Hepatocyte (in vitro differentiated cells): ENCODE data around the gene NLRP11. TPM values are rescaled to one million over a fixed set of nuclear protein-coding genes. Genes with fewer than 3 reads are reported as not detected.

ENCODE experiments used
- DNase-seq: peaks from one replicate; pipeline ENCODE4 v3.0.0-alpha.2; 2016; ENCODE audit warnings: low spot score
- H2AFZ ChIP-seq: fragments of 200-600 bp; sonication (generic); 2 replicates; pipeline ENCODE4 v1.6.0; 2016; ENCODE audit warnings: antibody characterized with exemption, mild to moderate bottlenecking
- H3K27ac ChIP-seq: fragments of 200-600 bp; sonication (generic); 2 replicates; pipeline ENCODE4 v1.5.1; 2016; ENCODE audit warnings: mild to moderate bottlenecking
- H3K27me3 ChIP-seq: fragments of 200-600 bp; sonication (generic); 2 replicates; pipeline ENCODE4 v1.6.1; 2016
- H3K36me3 ChIP-seq: fragments of 200-600 bp; sonication (generic); replicated peaks from 2 replicates; pipeline ENCODE4 v1.5.1; 2016; ENCODE audit warnings: low read depth; ENCODE audit not compliant: insufficient read depth
- H3K4me1 ChIP-seq: fragments of 200-600 bp; sonication (generic); 2 replicates; pipeline ENCODE4 v1.5.1; 2016; ENCODE audit warnings: mild to moderate bottlenecking, moderate library complexity; ENCODE audit not compliant: insufficient read depth
- H3K4me2 ChIP-seq: fragments of 200-600 bp; sonication (generic); 2 replicates; pipeline ENCODE4 v1.6.0; 2016
- H3K4me3 ChIP-seq: fragments of 200-600 bp; sonication (generic); 2 replicates; pipeline ENCODE4 v1.5.1; 2016; ENCODE audit warnings: mild to moderate bottlenecking
- H3K79me2 ChIP-seq: fragments of 200-600 bp; sonication (generic); 2 replicates; pipeline ENCODE4 v1.6.0; 2017; ENCODE audit warnings: mild to moderate bottlenecking
- H3K9me2 ChIP-seq: fragments of 200-600 bp; sonication (generic); replicated peaks from 2 replicates; pipeline ENCODE4 v1.6.0; 2017; ENCODE audit warnings: mild to moderate bottlenecking; ENCODE audit not compliant: insufficient read depth
- H3K9me3 ChIP-seq: fragments of 200-600 bp; sonication (generic); 2 replicates; pipeline ENCODE4 v1.5.1; 2016; ENCODE audit warnings: low read depth, mild to moderate bottlenecking
- H4K20me1 ChIP-seq: fragments of 200-600 bp; sonication (generic); 2 replicates; pipeline ENCODE4 v1.6.0; 2016; ENCODE audit warnings: mild to moderate bottlenecking; ENCODE audit not compliant: insufficient read depth, poor library complexity, severe bottlenecking
- EZH2 ChIP-seq: fragments of 200-600 bp; sonication (generic); IDR thresholded peaks from 2 replicates; pipeline ENCODE4 v1.6.1; 2016; ENCODE audit warnings: antibody characterized with exemption, mild to moderate bottlenecking, borderline replicate concordance
- EZH2phosphoT487 ChIP-seq: fragments of 200-600 bp; sonication (generic); IDR thresholded peaks from one replicate; pipeline ENCODE4 v1.6.1; 2018; ENCODE audit warnings: antibody characterized with exemption, mild to moderate bottlenecking, low read depth, moderate library complexity; ENCODE audit not compliant: unreplicated experiment, severe bottlenecking
- WGBS: methylation state at CpG from one replicate; pipeline ENCODE4 v1.1.6; 2016; ENCODE audit warnings: low lambda C conversion rate; ENCODE audit errors: missing lambda C conversion rate; 5-methylcytosine and 5-hydroxymethylcytosine counted together
- polyA plus RNA-seq: library from polyadenylated mRNA; unstranded; fragments of >200 nt; fragmentation: Nextera tagmentation; extraction: Ambion mirVana; gene quantifications from 2 replicates; pipeline ENCODE4 v1.2.1, GENCODE V29; 2016
- total RNA-seq: library from RNA; depleted of rRNA; stranded (reverse); fragments of >200 nt; gene quantifications from 2 replicates; pipeline ENCODE4 v1.2.3, GENCODE V29; 2014
- TF ChIP-seq, protein P1 (sequence below): fragments of 200-600 bp; sonication (generic); IDR thresholded peaks from 2 replicates; pipeline ENCODE4 v1.5.1; 2016; ENCODE audit warnings: antibody characterized with exemption, mild to moderate bottlenecking; ENCODE audit not compliant: poor library complexity

NLRP11 gene
- total RNA-seq (not detected in 2 replicates), polyA plus RNA-seq (not detected in 2 replicates)

DNA sequence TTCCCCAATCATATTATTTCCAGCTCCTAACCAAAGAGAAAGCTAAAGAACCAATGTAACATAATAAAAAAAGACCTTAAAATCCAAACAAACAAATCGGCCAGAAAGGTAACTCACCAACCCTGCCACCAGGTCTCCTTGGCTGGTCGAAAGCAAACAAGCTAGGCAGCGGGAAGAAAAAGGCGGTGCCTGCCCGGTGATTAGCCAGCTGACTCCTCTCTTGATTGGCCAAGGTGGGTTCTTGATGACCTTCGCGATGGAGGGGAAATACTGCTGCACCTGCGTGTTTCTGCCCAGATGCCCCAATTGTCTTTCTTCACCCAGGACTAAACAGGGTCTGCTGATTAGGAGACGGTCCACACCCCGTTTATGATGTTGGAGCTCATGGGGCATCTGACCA, at the start of gene NLRP11:
Gene NLRP11 (minus strand): TSS at position 154 of the 400 bp plus-strand sequence. CDS start 13,825 bp downstream, outside the sequence.
- Histone ChIP-seq H3K27ac (no peak within 1 kb of the TSS), H2AFZ (no peak within 1 kb of the TSS), H3K27me3 (no peaks in the 10 kb centered on the region), H3K4me3 (no peak within 1 kb of the TSS), H3K4me2 (no peak within 1 kb of the TSS), H3K36me3 (no peaks in the 10 kb centered on the region), H4K20me1 (no peaks in the 10 kb centered on the region), H3K9me3 (no peaks in the 10 kb centered on the region), H3K4me1 (no peaks in the 10 kb centered on the region), H3K9me2 (no peaks in the 10 kb centered on the region), H3K79me2 (no peaks in the 10 kb centered on the region)
- WGBS: 82% methylated on average over 10 of the region's 10 CpGs
- DNase-seq: no peak
- no peak for TF ChIP-seq EZH2phosphoT487
- no peak for TF ChIP-seq EZH2
- TF ChIP-seq, protein P1, sequence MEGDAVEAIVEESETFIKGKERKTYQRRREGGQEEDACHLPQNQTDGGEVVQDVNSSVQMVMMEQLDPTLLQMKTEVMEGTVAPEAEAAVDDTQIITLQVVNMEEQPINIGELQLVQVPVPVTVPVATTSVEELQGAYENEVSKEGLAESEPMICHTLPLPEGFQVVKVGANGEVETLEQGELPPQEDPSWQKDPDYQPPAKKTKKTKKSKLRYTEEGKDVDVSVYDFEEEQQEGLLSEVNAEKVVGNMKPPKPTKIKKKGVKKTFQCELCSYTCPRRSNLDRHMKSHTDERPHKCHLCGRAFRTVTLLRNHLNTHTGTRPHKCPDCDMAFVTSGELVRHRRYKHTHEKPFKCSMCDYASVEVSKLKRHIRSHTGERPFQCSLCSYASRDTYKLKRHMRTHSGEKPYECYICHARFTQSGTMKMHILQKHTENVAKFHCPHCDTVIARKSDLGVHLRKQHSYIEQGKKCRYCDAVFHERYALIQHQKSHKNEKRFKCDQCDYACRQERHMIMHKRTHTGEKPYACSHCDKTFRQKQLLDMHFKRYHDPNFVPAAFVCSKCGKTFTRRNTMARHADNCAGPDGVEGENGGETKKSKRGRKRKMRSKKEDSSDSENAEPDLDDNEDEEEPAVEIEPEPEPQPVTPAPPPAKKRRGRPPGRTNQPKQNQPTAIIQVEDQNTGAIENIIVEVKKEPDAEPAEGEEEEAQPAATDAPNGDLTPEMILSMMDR: no peak

DNA sequence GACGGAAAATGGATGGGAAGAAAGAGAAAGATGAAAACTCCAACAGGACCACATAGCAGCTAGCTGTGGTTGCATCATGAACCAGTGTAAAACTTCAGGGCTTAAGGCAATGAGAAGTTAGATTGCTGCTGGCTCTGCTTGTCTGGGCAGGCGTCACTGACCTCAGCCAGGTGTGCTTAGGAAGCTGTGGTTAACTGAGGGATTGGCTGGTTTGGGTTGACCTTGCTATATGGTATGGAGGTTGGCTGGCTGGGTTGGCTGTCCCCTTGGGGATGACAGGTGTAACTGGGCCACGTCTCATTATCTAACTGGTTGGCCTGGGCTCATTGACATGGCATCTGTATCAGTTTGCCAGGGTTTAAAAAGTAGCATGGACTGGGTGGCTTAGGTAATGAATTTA, 45.4 kb upstream of the NLRP11 start:
- H3K4me2 ChIP-seq: no peak overlapping the region
- no peaks in the 10 kb centered on the region for H3K27me3 ChIP-seq
- H3K4me1 ChIP-seq: no peaks in the 10 kb centered on the region
- no peak overlapping the region for H3K27ac ChIP-seq
- H3K9me3 ChIP-seq: no peaks in the 10 kb centered on the region
- H2AFZ ChIP-seq: no peak overlapping the region
- no peak for DNase-seq
- TF ChIP-seq EZH2 (no peak), EZH2phosphoT487 (no peak)
- TF ChIP-seq, protein P1: no peak
- no peaks in the 10 kb centered on the region for H4K20me1 ChIP-seq
- no peaks in the 10 kb centered on the region for H3K9me2 ChIP-seq
- no peaks in the 10 kb centered on the region for H3K79me2 ChIP-seq
- no peak overlapping the region for H3K4me3 ChIP-seq
- H3K36me3 ChIP-seq: no peaks in the 10 kb centered on the region
- WGBS: 42% methylated on average over 3 of the region's 3 CpGs

DNA sequence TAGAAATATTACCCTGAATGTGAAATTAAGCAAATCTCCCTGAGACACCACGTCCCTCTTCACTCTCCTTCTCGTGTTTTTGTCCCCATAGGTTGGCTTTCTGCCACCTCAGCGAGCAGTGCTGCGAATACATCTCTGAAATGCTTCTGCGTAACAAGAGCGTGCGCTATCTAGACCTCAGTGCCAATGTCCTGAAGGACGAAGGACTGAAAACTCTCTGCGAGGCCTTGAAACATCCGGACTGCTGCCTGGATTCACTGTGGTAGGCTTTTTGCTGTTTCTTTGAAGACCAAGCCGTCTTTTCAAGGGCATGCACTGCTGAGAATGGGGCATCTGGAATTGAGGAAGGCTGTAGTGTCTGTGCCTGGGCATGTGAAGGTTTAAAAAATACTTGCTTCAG, 38.9 kb upstream of the NLRP11 start:
- DNase-seq: no peak
- no peaks in the 10 kb centered on the region for H3K27me3 ChIP-seq
- no peaks in the 10 kb centered on the region for H4K20me1 ChIP-seq
- no peak for TF ChIP-seq EZH2phosphoT487
- no peak for TF ChIP-seq EZH2
- TF ChIP-seq, protein P1: no peak
- H3K9me3 ChIP-seq: no peaks in the 10 kb centered on the region
- WGBS: 67% methylated on average over 11 of the region's 11 CpGs
- H3K79me2 ChIP-seq: no peaks in the 10 kb centered on the region
- H3K9me2 ChIP-seq: no peaks in the 10 kb centered on the region
- no peak overlapping the region for H2AFZ ChIP-seq
- H3K4me2 ChIP-seq: no peak overlapping the region
- no peak overlapping the region for H3K27ac ChIP-seq
- H3K36me3 ChIP-seq: no peaks in the 10 kb centered on the region
- no peaks in the 10 kb centered on the region for H3K4me1 ChIP-seq
- no peak overlapping the region for H3K4me3 ChIP-seq

DNA sequence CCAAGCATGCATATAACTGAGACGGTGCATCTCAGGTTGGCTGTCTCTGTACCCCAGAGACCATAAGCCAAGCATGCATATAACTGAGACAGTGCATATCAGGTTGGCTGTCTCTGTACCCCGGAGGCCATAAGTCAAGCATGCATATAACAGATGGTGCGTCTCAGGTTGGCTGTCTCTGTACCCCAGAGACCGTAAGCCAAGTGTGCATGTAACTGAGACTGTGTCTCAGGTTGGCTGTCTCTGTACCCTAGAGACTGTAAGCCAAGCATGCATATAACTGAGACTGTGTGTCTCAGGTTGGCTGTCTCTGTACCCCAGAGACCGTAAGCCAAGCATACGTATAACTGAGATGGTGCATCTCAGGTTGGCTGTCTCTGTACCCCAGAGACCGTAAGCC, 35.3 kb upstream of the NLRP11 start:
- Histone ChIP-seq H3K4me3 (no peak overlapping the region), H3K9me3 (no peaks in the 10 kb centered on the region), H2AFZ (no peak overlapping the region), H3K4me2 (no peak overlapping the region), H3K27ac (no peak overlapping the region), H3K36me3 (no peaks in the 10 kb centered on the region), H3K9me2 (no peaks in the 10 kb centered on the region), H4K20me1 (no peaks in the 10 kb centered on the region), H3K27me3 (no peaks in the 10 kb centered on the region), H3K79me2 (no peaks in the 10 kb centered on the region), H3K4me1 (no peaks in the 10 kb centered on the region)
- DNase-seq: no peak
- 89% methylated on average over 7 of the region's 7 CpGs for WGBS
- TF ChIP-seq, protein P1: no peak
- TF ChIP-seq EZH2: no peak
- no peak for TF ChIP-seq EZH2phosphoT487
